Spleen (tissue), 11 donors: ENCODE results near the gene ZBTB8B. TPM values are rescaled to one million over a fixed set of nuclear protein-coding genes. Genes with fewer than 3 reads are reported as not detected.
A peak's percentile ranks its signal among the peaks of the same experiment; 100 is the strongest.
"Not testable (repeated sequence)": the region's sequence is repeated elsewhere in the genome, so short reads cannot be mapped to it uniquely, and the experiment has no call there.

ENCODE experiments used
- DNase-seq: peaks from one replicate; pipeline ENCODE4 v3.0.0-alpha.2; 2020
- H3K27ac ChIP-seq, 8 donors: fragments of 200-600 bp; sonication (generic) in 7 of 8; 1 replicate in 4 of 8; 2 replicates in 4 of 8; pipeline versions ENCODE4 v1.5.0 to v1.8.0; 2016 to 2021; ENCODE audit warnings: inconsistent platforms in 4 of 8, mild to moderate bottlenecking in 4 of 8, moderate library complexity in 1 of 8
- H3K27me3 ChIP-seq, 7 donors: fragments of 200-600 bp; sonication (generic) in 6 of 7; replicated peaks in 1 of 7; 1 replicate in 4 of 7; 2 replicates in 3 of 7; pipeline versions ENCODE4 v1.5.0 to v1.8.0; 2016 to 2021; ENCODE audit warnings: inconsistent platforms in 3 of 7, mild to moderate bottlenecking in 1 of 7
- H3K36me3 ChIP-seq, 6 donors: fragments of 200-600 bp; sonication (generic) in 5 of 6; 1 replicate in 4 of 6; 2 replicates in 2 of 6; pipeline versions ENCODE4 v1.5.0 to v1.8.0; 2016 to 2021; ENCODE audit warnings: inconsistent platforms in 2 of 6
- H3K4me1 ChIP-seq, 6 donors: fragments of 200-600 bp; sonication (generic) in 5 of 6; 1 replicate in 3 of 6; 2 replicates in 3 of 6; pipeline versions ENCODE4 v1.5.0 to v1.8.0; 2016 to 2021; ENCODE audit warnings: inconsistent platforms in 3 of 6
- H3K4me3 ChIP-seq, 8 donors: fragments of 200-600 bp; sonication (generic) in 7 of 8; 1 replicate in 4 of 8; 2 replicates in 4 of 8; pipeline versions ENCODE4 v1.5.0 to v1.8.0; 2016 to 2021; ENCODE audit warnings: inconsistent platforms in 4 of 8, mild to moderate bottlenecking in 4 of 8, moderate library complexity in 2 of 8
- H3K9me3 ChIP-seq, 8 donors: fragments of 200-600 bp; sonication (generic) in 7 of 8; 1 replicate in 4 of 8; 2 replicates in 4 of 8; pipeline versions ENCODE4 v1.5.0 to v1.8.0; 2016 to 2021; ENCODE audit warnings: inconsistent platforms in 4 of 8
- CTCF ChIP-seq, 11 experiments: fragments of 200-600 bp in 7 of 11; fragments of 450-650 bp in 4 of 11; sonication (generic) in 4 of 11; IDR thresholded peaks in 8 of 11; conservative IDR thresholded peaks in 3 of 11; 1 replicate in 7 of 11; 2 replicates in 4 of 11; pipeline versions ENCODE4 v1.4.0 to v1.8.0; 2016 to 2021; ENCODE audit warnings: antibody characterized with exemption in 11 of 11, inconsistent platforms in 4 of 11, mild to moderate bottlenecking in 1 of 11
- POLR2A ChIP-seq, 3 donors: fragments of 450-650 bp; IDR thresholded peaks; one replicate each; pipeline ENCODE4 v1.5.1; 2017; ENCODE audit warnings: antibody characterized with exemption in 3 of 3, mild to moderate bottlenecking in 1 of 3
- POLR2AphosphoS5 ChIP-seq, 3 donors: sonication (generic); formaldehyde crosslinking; IDR thresholded peaks; one replicate each; pipeline ENCODE4 v1.5.1; 2017; ENCODE audit warnings: antibody characterized with exemption in 3 of 3
- WGBS, 5 donors: extraction: QIAGEN DNeasy Blood & Tissue Kit in 3 of 5; methylation state at CpG; one replicate each; pipeline versions ENCODE4 v1.1.5 to v1.1.7; 2013 to 2018; 5-methylcytosine and 5-hydroxymethylcytosine counted together
- intact Hi-C: fragments of 100-400 bp; cut with DNase I; formaldehyde crosslinking; loops from one replicate; pipeline ENCODE4 v1.15.0; 2023; ENCODE audit warnings: low total_unique reads
- polyA plus RNA-seq, 3 donors: library from polyadenylated mRNA; stranded (reverse); fragments of 200-250 nt; gene quantifications; one replicate each; pipeline ENCODE4 v1.2.1, GENCODE V29; 2013
- total RNA-seq, 7 donors: library from RNA; depleted of rRNA in 3 of 7; stranded (reverse); fragments of >200 nt in 3 of 7; fragmentation: NEBNext Ultra II Directional in 4 of 7; extraction: Animal tissue kit (Norgen Biotek cat#: 25700) in 4 of 7; gene quantifications; one replicate each; pipeline versions ENCODE4 v1.1.0 to v1.2.1, GENCODE V29; 2016 to 2021
- donor health status: healthy with polysubstance abuse.
- donor health status: DM: no; HTN: no; CAD: no; lungs with moderate emphysema.
- donor health status: DM: no; HTN: no; CAD: no.
- donor health status: Bipolar disorder and iron deficiency.
- donor health status: healthy.
- donor health status: DM: no; HTN: no; CAD: no.
- donor health status: DM: yes; HTN: yes; CAD: no.

Gene ZBTB8B
- total and polyA plus RNA-seq, 10 donors = under 0.01 TPM; not detected in 9

- Histone ChIP-seq H3K27ac (no peak overlapping the region), H3K4me1 (no peaks in the 10 kb centered on the region), H3K9me3 (peaks cover 3 to 36% (median 30%) of the 10 kb centered on the region in 8 donors), H3K27me3 (peaks cover 0 to 28% (median 0%) of the 10 kb centered on the region in 7 donors), H3K36me3 (no peaks in the 10 kb centered on the region), H3K4me3 (no peak overlapping the region)
- no peak for DNase-seq
- WGBS, 5 donors = 19 to 79% (median 56%) methylated on average over 1 of the region's 1 CpG
- no peak for TF ChIP-seq POLR2A (IDR thresholded peaks at IDR 0.05)
- TF ChIP-seq CTCF (IDR thresholded peaks at IDR 0.05 in 8 of 11, conservative IDR thresholded peaks at IDR 0.05 in 3 of 11) = no peak
- TF ChIP-seq POLR2AphosphoS5 (IDR thresholded peaks at IDR 0.05) = no peak
- intact Hi-C loops = no loop called here
Measured at GRCh38 chr1:32454726-32455125, 10.1 kb upstream of the ZBTB8B start.

- intact Hi-C loops = no loop called here
- Histone ChIP-seq H3K9me3 (peaks cover 3 to 33% (median 23%) of the 10 kb centered on the region in 8 donors), H3K4me3 (no peak overlapping the region), H3K27me3 (peaks cover 0 to 30% (median 0%) of the 10 kb centered on the region in 7 donors), H3K27ac (no peak overlapping the region), H3K36me3 (no peaks in the 10 kb centered on the region), H3K4me1 (no peaks in the 10 kb centered on the region)
- WGBS, 5 donors = 83 to 94% (median 88%) methylated on average over 2 of the region's 2 CpGs
- TF ChIP-seq POLR2AphosphoS5 (IDR thresholded peaks at IDR 0.05) (no peak), POLR2A (IDR thresholded peaks at IDR 0.05) (no peak), CTCF (IDR thresholded peaks at IDR 0.05 in 8 of 11, conservative IDR thresholded peaks at IDR 0.05 in 3 of 11) (no peak)
- DNase-seq = peak; percentile 6
Measured at GRCh38 chr1:32455958-32456357, 8.9 kb upstream of the ZBTB8B start.

- Histone ChIP-seq H3K27me3 (peaks cover 0 to 39% (median 0%) of the 10 kb centered on the region in 7 donors), H3K9me3 (peaks cover 3 to 33% (median 23%) of the 10 kb centered on the region in 8 donors)
- DNase-seq, H3K4me3 ChIP-seq, H3K27ac ChIP-seq, intact Hi-C loops, H3K4me1 ChIP-seq, H3K36me3 ChIP-seq: not testable (repeated sequence)
- WGBS, 5 donors = 82 to 95% (median 91%) methylated on average over 5 of the region's 5 CpGs
Measured at GRCh38 chr1:32458798-32459197, 6.1 kb upstream of the ZBTB8B start.

- intact Hi-C loops, DNase-seq, H3K4me3 ChIP-seq, H3K27ac ChIP-seq, H3K36me3 ChIP-seq: not testable (repeated sequence)
- Histone ChIP-seq H3K4me1 (peaks cover 13 to 20% (median 15%) of the 10 kb centered on the region in 6 donors), H3K9me3 (peaks cover 3 to 25% (median 20%) of the 10 kb centered on the region in 8 donors), H3K27me3 (peaks cover 0 to 76% (median 36%) of the 10 kb centered on the region in 7 donors)
- 68 to 84% (median 77%) methylated on average over 2 of the region's 2 CpGs for WGBS, 5 donors
Measured at GRCh38 chr1:32462977-32463376, 1.9 kb upstream of the ZBTB8B start.

GRCh38 chr1:32464191-32464715 lies 619 bp upstream of the ZBTB8B start:
- Histone ChIP-seq H3K9me3 (peaks cover 0 to 12% (median 7%) of the 10 kb centered on the region in 8 donors), H3K27ac (no peak overlapping the region), H3K4me1 (peaks cover 13 to 20% (median 15%) of the 10 kb centered on the region in 6 donors), H3K4me3 (peak overlapping the region; percentile 21 to 69 (median 36)), H3K36me3 (no peaks in the 10 kb centered on the region), H3K27me3 (peaks cover 0 to 89% (median 41%) of the 10 kb centered on the region in 7 donors)
- peak; percentile 19 for DNase-seq
- TF ChIP-seq CTCF (IDR thresholded peaks at IDR 0.05 in 8 of 11, conservative IDR thresholded peaks at IDR 0.05 in 3 of 11) (no peak), POLR2A (IDR thresholded peaks at IDR 0.05) (no peak), POLR2AphosphoS5 (IDR thresholded peaks at IDR 0.05) (no peak)
- intact Hi-C loops = no loop called here
- WGBS, 5 donors = 8 to 12% (median 9%) methylated on average over 19 of the region's 19 CpGs
